Smooth muscle cell of the brain vasculature (primary cell): ENCODE results near the gene CACNA2D3.
"Not testable (repeated sequence)": the region's sequence is repeated elsewhere in the genome, so short reads cannot be mapped to it uniquely, and the experiment has no call there.

Experiments
- DNase-seq: peaks from one replicate; pipeline ENCODE4 v3.0.0-alpha.2; 2012; ENCODE audit warnings: low read depth, low spot score

The CACNA2D3 gene

GRCh38 chr3:54630101-54630623, 507.8 kb downstream of the CACNA2D3 start:
- no peak for DNase-seq

DNA sequence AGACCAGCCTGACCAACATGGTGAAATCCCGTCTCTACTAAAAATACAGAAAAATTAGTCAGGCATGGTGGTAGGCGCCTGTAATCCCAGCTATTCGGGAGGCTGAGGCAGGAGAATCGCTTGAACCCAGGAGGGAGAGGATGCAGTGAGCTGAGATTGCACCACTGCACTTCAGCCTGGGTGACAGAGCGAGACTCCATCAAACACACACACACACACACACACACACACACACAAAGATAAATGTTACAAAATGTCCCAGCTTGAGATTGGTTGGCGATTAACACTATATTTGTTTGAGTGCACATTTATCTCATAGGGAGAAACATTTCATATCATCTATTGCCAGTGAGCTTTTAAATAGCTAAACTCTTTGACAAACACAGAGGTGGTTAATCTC, 508.6 kb downstream of the CACNA2D3 start:
- not testable (repeated sequence) for DNase-seq

DNA sequence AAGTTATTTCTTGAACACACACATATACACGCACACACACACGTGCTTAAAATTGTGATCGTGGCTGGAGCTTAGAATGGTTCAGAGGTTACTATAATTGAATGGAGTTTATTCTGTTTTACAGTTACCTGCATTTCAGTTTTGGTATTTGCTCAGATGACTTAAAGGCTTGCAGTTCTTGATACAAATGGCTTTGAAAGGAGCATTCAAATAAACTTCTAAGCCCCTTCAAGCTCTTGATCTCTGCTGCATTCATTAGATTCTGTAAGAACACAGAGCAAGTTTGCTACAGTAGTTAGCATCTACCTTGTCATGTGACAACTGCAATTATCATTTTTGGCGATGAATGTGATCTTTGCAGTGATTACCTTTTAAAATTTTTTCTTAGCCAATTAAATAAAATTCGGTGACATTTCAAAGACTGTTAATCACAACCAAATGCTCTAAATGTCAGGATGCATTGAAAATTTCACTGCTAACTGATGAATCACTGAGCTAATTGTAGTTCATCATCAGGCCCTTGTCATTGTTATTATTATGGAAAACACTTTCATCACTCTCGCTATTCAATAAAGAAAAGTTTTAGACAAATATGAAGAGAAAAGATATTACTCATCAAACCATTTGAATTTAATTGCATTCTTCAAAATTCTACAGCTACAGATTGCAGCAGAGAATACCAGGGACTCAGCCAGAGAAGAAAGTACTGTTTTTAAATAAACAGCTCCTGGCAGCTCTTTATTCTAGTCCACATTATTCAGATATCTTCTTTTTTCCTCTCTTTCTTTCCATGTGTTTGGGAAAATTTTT, 509.4 kb downstream of the CACNA2D3 start:
- DNase-seq, result no peak

- no peak for DNase-seq
These were observed 509.9 kb downstream of the CACNA2D3 start for GRCh38 chr3:54632326-54632665.

DNA sequence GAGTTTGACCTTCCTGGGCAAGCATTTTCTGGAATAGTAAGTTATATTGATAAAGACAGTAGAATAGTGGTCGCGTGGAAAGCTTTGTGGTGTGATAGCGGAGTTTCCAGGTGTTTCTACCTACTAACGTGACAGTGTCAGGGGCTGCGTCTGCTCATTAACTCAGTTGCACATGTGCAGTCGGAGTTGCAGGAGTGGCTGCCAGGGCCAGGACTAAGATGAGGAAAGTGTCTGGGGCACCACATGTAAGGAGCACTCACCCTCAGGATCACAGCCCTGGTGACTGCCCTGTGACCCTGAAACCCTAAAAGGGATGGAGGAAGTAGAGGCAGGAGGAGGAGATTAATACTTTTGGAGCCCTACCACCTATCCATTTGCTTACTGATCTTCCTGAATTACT, 510.5 kb downstream of the CACNA2D3 start:
- DNase-seq, result no peak

- no peak for DNase-seq
These were observed 511.2 kb downstream of the CACNA2D3 start for GRCh38 chr3:54633444-54634121.

DNA sequence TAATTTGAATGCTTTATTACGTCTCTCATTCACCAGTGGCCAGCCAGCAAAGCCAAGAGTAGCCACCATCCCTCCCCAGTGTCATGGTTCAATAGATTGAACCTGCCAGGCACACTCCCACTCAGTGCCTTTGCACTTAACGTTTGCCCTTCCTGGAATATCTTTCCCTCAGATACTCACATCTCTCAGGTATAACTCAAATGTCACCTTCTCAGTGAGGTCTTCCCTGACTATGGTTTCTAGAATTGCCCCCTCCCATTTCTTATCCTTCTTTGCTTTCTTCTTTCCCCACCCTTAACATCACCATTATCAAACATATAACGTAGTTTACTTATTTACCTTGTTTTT, 511.7 kb downstream of the CACNA2D3 start:
- no peak for DNase-seq

DNA sequence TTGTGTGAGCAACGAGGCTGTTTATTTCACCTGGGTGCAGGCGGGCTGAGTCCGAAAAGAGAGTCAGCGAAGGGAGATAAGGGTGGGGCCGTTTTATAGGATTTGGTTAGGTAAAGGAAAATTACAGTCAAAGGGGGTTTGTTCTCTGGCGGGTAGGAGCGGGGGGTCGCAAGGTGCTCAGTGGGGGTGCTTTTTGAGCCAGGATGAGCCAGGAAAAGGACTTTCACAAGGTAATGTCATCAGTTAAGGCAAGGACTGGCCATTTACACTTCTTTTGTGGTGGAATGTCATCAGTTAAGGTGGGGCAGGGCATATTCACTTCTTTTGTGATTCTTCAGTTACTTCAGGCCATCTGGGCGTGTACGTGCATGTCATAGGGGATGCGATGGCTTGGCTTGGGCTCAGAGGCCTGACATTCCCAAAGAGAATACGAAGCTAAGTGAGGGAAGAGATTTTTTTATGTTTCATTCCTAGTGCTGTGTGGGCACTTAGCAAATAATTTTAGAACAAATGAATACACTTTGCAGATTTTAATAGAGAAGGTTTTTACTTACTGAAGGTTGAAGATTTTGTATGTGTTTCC, 517.5 kb downstream of the CACNA2D3 start:
- DNase-seq, result not testable (repeated sequence)

- no peak for DNase-seq
These were observed 519.1 kb downstream of the CACNA2D3 start for GRCh38 chr3:54641226-54642014.

GRCh38 chr3:54642147-54642546, 519.8 kb downstream of the CACNA2D3 start:
- no peak for DNase-seq

- DNase-seq, result no peak
These were observed 525.4 kb downstream of the CACNA2D3 start for GRCh38 chr3:54647721-54648120.

- DNase-seq, result no peak
These were observed 527.2 kb downstream of the CACNA2D3 start for GRCh38 chr3:54649551-54649950.

GRCh38 chr3:54653456-54654195, 531.3 kb downstream of the CACNA2D3 start:
- no peak for DNase-seq

- no peak for DNase-seq
These were observed 532.4 kb downstream of the CACNA2D3 start for GRCh38 chr3:54654776-54655175.

DNA sequence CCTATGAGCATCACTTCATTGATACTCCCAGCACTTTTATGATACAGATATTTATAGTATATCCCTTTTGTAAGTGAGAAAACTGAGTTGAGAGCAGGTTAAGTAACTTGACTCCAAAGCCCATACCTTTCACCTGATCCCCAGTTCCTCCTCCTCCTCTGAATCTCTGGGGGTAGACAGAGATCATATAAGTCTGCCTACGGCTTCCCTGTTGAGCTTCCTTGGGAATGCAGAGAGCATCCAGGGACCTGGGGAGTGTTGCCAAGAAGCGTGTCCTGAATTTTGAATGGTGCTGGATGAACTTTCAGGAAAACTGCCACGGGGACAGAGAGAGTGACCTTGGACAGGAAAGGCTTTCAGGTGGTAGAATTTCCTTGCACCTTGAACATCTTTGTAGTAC, 537.0 kb downstream of the CACNA2D3 start:
- DNase-seq, result no peak

- DNase-seq, result no peak
These were observed 538.4 kb downstream of the CACNA2D3 start for GRCh38 chr3:54660714-54661132.

DNA sequence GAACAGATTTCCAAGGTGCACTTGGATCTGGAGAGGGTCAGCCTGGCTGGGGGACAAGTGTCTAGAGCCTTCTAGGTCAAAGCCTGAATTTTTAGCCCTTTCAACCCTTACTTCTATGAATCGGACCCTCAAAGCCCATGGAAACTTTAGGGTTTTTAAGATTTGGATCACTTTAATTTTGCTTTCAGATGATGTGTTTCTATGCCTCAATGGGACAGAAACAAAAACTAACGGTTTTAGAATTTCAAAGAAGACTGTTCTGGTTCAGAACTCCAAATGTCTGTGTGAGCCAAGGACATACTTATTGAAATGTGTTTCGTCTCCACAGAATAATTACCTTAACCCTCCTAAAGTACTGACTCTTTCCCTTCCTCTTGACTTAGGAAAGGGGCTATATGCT, 538.8 kb downstream of the CACNA2D3 start:
- no peak for DNase-seq

- no peak for DNase-seq
These were observed 541.2 kb downstream of the CACNA2D3 start for GRCh38 chr3:54663501-54664011.

DNA sequence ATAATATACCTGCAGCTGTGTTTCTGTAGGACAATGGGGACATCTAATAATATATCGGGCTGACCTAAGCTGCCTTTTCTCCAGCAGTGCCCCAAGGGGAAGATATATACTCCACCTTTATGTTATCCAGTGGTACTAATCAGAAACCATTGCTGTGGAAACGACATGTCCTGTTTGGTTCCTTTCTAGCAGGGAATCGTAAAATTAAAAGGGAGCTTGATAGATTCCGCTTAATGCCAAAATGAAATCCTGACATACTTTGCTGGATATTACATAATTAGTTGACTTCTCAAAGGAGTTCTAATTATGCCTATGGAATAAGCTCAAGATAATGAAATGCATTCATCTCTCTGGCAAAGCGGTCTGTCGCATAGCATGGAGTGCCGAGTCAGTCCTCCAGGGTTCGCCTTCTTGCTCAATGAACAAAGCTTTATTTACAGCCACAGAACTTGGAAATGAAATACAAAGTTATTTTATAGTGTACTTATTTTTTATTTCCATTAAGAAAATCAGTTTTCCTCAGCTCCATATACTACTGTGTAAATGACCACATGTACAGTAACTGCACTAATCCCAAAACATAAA, 542.8 kb downstream of the CACNA2D3 start:
- DNase-seq, result no peak

- no peak for DNase-seq
These were observed 545.9 kb downstream of the CACNA2D3 start for GRCh38 chr3:54668236-54668635.
